ENCODE data around the gene GPR26.

Gene GPR26

GRCh38 chr10:123666318-123667236 lies at the start of gene GPR26:
Gene GPR26, plus strand, starts transcription at chr10:123666355. Its CDS starts 53 bp downstream, at chr10:123666408.
- no peak for DNase-seq (ENCODE audit: low spot score)

GRCh38 chr10:123618224-123618623 lies 47.9 kb upstream of the GPR26 start:
- DNase-seq (ENCODE audit: low spot score): no peak

GRCh38 chr10:123619067-123619855 lies 46.9 kb upstream of the GPR26 start:
- DNase-seq (ENCODE audit: low spot score): no peak

GRCh38 chr10:123620621-123621020 lies 45.5 kb upstream of the GPR26 start:
- no peak for DNase-seq (ENCODE audit: low spot score)

GRCh38 chr10:123621492-123621891 lies 44.7 kb upstream of the GPR26 start:
- DNase-seq (ENCODE audit: low spot score): no peak

- no peak for DNase-seq (ENCODE audit: low spot score)
Measured at GRCh38 chr10:123621916-123622315, 44.2 kb upstream of the GPR26 start.

GRCh38 chr10:123622381-123622780 lies 43.8 kb upstream of the GPR26 start:
- DNase-seq (ENCODE audit: low spot score): no peak

- no peak for DNase-seq (ENCODE audit: low spot score)
Measured at GRCh38 chr10:123624086-123624485, 42.1 kb upstream of the GPR26 start.

- DNase-seq (ENCODE audit: low spot score): no peak
Measured at GRCh38 chr10:123633106-123633505, 33.0 kb upstream of the GPR26 start.

- DNase-seq (ENCODE audit: low spot score): no peak
Measured at GRCh38 chr10:123633636-123634035, 32.5 kb upstream of the GPR26 start.

- no peak for DNase-seq (ENCODE audit: low spot score)
Measured at GRCh38 chr10:123634221-123634620, 31.9 kb upstream of the GPR26 start.

- no peak for DNase-seq (ENCODE audit: low spot score)
Measured at GRCh38 chr10:123635131-123635530, 31.0 kb upstream of the GPR26 start.

GRCh38 chr10:123635745-123636144 lies 30.4 kb upstream of the GPR26 start:
- DNase-seq (ENCODE audit: low spot score): no peak

GRCh38 chr10:123636598-123637325 lies 29.4 kb upstream of the GPR26 start:
- DNase-seq (ENCODE audit: low spot score): no peak

GRCh38 chr10:123637326-123637880 lies 28.8 kb upstream of the GPR26 start:
- DNase-seq (ENCODE audit: low spot score): no peak

- DNase-seq (ENCODE audit: low spot score): no peak
Measured at GRCh38 chr10:123639131-123639530, 27.0 kb upstream of the GPR26 start.

GRCh38 chr10:123640016-123640535 lies 26.1 kb upstream of the GPR26 start:
- no peak for DNase-seq (ENCODE audit: low spot score)

- DNase-seq (ENCODE audit: low spot score): no peak
Measured at GRCh38 chr10:123642293-123642692, 23.9 kb upstream of the GPR26 start.

- no peak for DNase-seq (ENCODE audit: low spot score)
Measured at GRCh38 chr10:123642697-123643096, 23.5 kb upstream of the GPR26 start.

GRCh38 chr10:123643315-123643714 lies 22.8 kb upstream of the GPR26 start:
- no peak for DNase-seq (ENCODE audit: low spot score)

- DNase-seq (ENCODE audit: low spot score): no peak
Measured at GRCh38 chr10:123645016-123645415, 21.1 kb upstream of the GPR26 start.

- no peak for DNase-seq (ENCODE audit: low spot score)
Measured at GRCh38 chr10:123645615-123646014, 20.5 kb upstream of the GPR26 start.

All from D341Med (cell line).